Colonic mucosa (tissue), 4 donors: ENCODE results near the gene FZD10. TPM values are rescaled to one million over a fixed set of nuclear protein-coding genes. Genes with fewer than 3 reads are reported as not detected.
A peak's percentile ranks its signal among the peaks of the same experiment; 100 is the strongest.

Experiments used
- DNase-seq: peaks from one replicate; pipeline ENCODE4 v3.0.0-alpha.2; 2020
- H3K27ac ChIP-seq: fragments of 200-600 bp; one replicate; pipeline ENCODE4 v1.8.0; 2021
- H3K27me3 ChIP-seq: fragments of 200-600 bp; one replicate; pipeline ENCODE4 v1.8.0; 2021
- H3K36me3 ChIP-seq: fragments of 200-600 bp; one replicate; pipeline ENCODE4 v1.8.0; 2021
- H3K4me1 ChIP-seq: fragments of 200-600 bp; one replicate; pipeline ENCODE4 v1.8.0; 2021; ENCODE audit warnings: mild to moderate bottlenecking
- H3K4me3 ChIP-seq: fragments of 200-600 bp; one replicate; pipeline ENCODE4 v1.8.0; 2021
- H3K9ac ChIP-seq, 2 donors: one replicate each; pipeline ENCODE4 v1.7.0; 2013; ENCODE audit warnings: control low read depth in 2 of 2, low read depth in 2 of 2, low read length in 2 of 2
- H3K9me3 ChIP-seq: fragments of 200-600 bp; one replicate; pipeline ENCODE4 v1.8.0; 2021
- intact Hi-C: fragments of 100-400 bp; cut with DNase I; formaldehyde crosslinking; loops from one replicate; pipeline ENCODE4 v1.14.1; 2022
- total RNA-seq, 2 donors: library from RNA; stranded (reverse); fragmentation: NEBNext Ultra II Directional in 1 of 2; extraction: Animal tissue kit (Norgen Biotek cat#: 25700) in 1 of 2; gene quantifications; one replicate each; pipeline ENCODE4 v1.2.1, GENCODE V29; 2021
- TF ChIP-seq, protein P1 (sequence below): fragments of 200-600 bp; IDR thresholded peaks from one replicate; pipeline ENCODE4 v1.8.0; 2022; ENCODE audit warnings: antibody characterized with exemption, mild to moderate bottlenecking
- donor health status: healthy.
- donor health status: DM: no; HTN: no; CAD: no.
- donor health status: DM: no; HTN: no; CAD: no.

Gene FZD10, protein sequence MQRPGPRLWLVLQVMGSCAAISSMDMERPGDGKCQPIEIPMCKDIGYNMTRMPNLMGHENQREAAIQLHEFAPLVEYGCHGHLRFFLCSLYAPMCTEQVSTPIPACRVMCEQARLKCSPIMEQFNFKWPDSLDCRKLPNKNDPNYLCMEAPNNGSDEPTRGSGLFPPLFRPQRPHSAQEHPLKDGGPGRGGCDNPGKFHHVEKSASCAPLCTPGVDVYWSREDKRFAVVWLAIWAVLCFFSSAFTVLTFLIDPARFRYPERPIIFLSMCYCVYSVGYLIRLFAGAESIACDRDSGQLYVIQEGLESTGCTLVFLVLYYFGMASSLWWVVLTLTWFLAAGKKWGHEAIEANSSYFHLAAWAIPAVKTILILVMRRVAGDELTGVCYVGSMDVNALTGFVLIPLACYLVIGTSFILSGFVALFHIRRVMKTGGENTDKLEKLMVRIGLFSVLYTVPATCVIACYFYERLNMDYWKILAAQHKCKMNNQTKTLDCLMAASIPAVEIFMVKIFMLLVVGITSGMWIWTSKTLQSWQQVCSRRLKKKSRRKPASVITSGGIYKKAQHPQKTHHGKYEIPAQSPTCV
- under 1 TPM; 0.21 to 0.27 TPM for total RNA-seq

DNA sequence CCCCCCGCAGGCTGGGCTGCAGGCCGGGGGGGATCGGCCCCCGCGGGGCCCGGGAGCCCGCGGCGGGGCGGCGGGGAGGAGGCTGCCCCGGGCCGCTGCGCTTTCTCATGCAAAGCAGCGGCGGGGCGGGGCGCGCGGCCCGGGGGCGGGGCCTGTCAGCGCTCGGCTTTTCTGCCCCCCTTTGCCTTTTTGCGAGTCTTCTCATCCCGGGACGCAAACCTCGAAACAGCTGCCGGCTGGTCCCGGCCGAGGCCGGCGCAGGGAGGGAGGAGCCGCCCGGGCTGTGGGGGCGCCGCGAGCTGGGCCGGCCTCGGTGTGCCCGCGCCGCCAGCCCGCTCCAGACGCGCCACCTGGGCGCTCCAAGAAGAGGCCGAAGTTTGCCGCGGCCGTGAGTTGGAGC, at the start of gene FZD10:
TSS of gene FZD10 (plus strand) at position 198 of the 400 bp plus-strand sequence. CDS start 479 bp downstream, outside the sequence.
- H3K27me3 ChIP-seq: peaks cover 42% of the 10 kb centered on the region
- DNase-seq: peak; percentile 41
- no peak within 1 kb of the TSS for H3K27ac ChIP-seq
- intact Hi-C loops: no loop called here
- peak within 1 kb of the TSS; percentile 25 for H3K4me3 ChIP-seq
- no peaks in the 10 kb centered on the region for H3K9me3 ChIP-seq
- no peaks in the 10 kb centered on the region for H3K4me1 ChIP-seq
- no peaks in the 10 kb centered on the region for H3K36me3 ChIP-seq
- TF ChIP-seq, protein P1, sequence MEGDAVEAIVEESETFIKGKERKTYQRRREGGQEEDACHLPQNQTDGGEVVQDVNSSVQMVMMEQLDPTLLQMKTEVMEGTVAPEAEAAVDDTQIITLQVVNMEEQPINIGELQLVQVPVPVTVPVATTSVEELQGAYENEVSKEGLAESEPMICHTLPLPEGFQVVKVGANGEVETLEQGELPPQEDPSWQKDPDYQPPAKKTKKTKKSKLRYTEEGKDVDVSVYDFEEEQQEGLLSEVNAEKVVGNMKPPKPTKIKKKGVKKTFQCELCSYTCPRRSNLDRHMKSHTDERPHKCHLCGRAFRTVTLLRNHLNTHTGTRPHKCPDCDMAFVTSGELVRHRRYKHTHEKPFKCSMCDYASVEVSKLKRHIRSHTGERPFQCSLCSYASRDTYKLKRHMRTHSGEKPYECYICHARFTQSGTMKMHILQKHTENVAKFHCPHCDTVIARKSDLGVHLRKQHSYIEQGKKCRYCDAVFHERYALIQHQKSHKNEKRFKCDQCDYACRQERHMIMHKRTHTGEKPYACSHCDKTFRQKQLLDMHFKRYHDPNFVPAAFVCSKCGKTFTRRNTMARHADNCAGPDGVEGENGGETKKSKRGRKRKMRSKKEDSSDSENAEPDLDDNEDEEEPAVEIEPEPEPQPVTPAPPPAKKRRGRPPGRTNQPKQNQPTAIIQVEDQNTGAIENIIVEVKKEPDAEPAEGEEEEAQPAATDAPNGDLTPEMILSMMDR: no peak
- H3K9ac ChIP-seq: peak within 1 kb of the TSS in 1 of 2 donors; percentile 24

DNA sequence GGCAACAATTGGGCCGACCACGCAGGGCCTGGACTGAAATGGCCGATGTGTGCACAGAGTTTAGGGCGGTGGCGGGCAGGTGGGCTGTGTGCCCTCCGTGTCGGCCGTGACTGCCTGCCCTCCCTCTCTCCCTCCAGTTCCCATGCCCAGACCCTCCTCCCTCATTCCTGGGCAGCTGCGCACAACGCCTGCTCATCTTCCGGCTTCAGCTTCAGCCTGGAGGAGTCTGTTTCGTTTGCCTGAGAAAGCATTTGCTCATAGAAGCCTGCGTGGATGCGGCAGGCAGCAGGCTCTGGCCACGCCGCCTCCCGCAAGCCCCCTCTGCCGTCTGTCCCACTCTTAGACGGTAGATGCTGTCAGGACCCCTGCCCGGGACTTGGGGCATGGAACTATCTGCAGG, 47.3 kb upstream of the FZD10 start:
- Histone ChIP-seq H3K9ac (no peak overlapping the region), H3K9me3 (no peaks in the 10 kb centered on the region), H3K4me3 (no peak overlapping the region), H3K27me3 (no peaks in the 10 kb centered on the region), H3K27ac (no peak overlapping the region), H3K36me3 (no peaks in the 10 kb centered on the region), H3K4me1 (no peaks in the 10 kb centered on the region)
- TF ChIP-seq, protein P1: no peak
- intact Hi-C loops: no loop called here
- DNase-seq: no peak

DNA sequence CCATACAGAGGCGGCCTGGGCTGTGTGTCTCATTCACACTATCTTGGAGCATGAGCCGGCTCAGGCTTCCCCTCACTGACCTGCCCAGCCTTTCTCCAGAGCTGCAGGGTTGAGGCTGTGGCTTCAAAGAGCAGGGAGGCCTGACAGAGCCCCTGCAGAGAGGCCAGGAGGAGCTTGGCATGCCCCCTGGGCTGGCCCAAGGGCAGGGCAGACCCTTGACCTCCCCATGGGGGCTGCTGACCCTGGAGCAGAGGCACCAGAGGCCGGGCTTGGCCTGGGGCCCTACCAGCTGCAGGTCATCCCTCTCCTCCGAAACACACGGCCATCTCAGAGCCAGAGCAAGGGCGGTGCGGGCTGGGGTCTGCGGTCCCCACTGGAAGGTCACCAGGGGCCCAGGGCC, 46.6 kb upstream of the FZD10 start:
- Histone ChIP-seq H3K9me3 (no peaks in the 10 kb centered on the region), H3K27me3 (no peaks in the 10 kb centered on the region), H3K9ac (no peak overlapping the region), H3K36me3 (no peaks in the 10 kb centered on the region), H3K4me3 (no peak overlapping the region), H3K27ac (no peak overlapping the region), H3K4me1 (no peaks in the 10 kb centered on the region)
- TF ChIP-seq, protein P1: no peak
- no peak for DNase-seq
- intact Hi-C loops: no loop called here

DNA sequence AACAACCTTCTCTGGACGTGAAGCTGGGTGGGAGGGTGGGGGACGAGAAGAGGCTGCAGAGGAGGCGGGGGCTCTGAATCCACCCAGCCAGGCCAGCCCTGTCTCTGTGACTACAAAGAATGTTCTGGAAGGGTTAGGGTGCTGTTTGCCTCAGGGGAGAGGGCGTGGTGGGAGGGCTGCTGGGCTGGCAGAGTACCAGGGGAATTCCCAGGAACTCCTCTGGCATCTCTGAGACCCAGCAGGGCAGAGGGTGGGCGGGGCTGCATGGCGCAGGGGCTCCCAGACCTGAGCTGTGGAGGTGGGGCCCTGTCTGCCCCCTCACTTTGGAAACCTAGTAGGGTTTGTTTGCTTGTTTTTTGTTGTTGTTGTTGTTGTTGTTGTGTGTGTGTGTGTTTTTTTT, 45.5 kb upstream of the FZD10 start:
- Histone ChIP-seq H3K27me3 (no peaks in the 10 kb centered on the region), H3K27ac (no peak overlapping the region), H3K9ac (no peak overlapping the region), H3K9me3 (no peaks in the 10 kb centered on the region), H3K4me1 (no peaks in the 10 kb centered on the region), H3K4me3 (no peak overlapping the region), H3K36me3 (no peaks in the 10 kb centered on the region)
- TF ChIP-seq, protein P1: no peak
- no peak for DNase-seq
- intact Hi-C loops: no loop called here

DNA sequence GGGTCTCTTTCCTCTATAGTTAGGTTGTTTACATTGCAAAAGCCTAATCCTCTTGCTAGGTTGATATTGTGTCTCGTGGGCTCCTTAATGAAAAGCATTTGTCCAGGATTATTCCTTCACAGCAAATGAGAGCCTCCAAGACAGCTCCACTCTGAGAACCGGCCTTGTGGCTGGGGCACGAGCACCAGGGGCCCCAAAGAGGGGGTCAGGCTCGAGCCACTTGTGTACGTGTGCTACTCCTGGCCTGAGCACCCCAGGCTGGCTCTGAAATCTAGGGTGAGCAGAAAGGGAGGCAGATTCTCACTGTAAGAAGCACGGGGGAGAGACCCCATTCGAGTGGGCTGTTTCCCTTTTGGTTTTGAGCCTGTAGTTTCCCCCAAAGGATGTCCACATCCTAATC, 45.0 kb upstream of the FZD10 start:
- no peaks in the 10 kb centered on the region for H3K27me3 ChIP-seq
- intact Hi-C loops: no loop called here

More for the DNA sequence above, 45.0 kb upstream of the FZD10 start:
- TF ChIP-seq, protein P1: no peak
- no peak overlapping the region for H3K27ac ChIP-seq
- H3K4me1 ChIP-seq: no peaks in the 10 kb centered on the region
- H3K4me3 ChIP-seq: no peak overlapping the region
- H3K9ac ChIP-seq: no peak overlapping the region
- no peaks in the 10 kb centered on the region for H3K36me3 ChIP-seq
- no peaks in the 10 kb centered on the region for H3K9me3 ChIP-seq
- DNase-seq: no peak
